GM21717 (cell line): ENCODE data around the gene TK2.
"Not testable (repeated sequence)": the region's sequence is repeated elsewhere in the genome, so short reads cannot be mapped to it uniquely, and the experiment has no call there.

Source experiments
- ATAC-seq: cut with Tn5 transposase; IDR thresholded peaks from one replicate; pipeline ENCODE4 v1.9.1; 2021; ENCODE audit warnings: mild to moderate bottlenecking, moderate library complexity; ENCODE audit not compliant: unreplicated experiment

Gene TK2

GRCh38 chr16:66549284-66550131 lies at the start of gene TK2:
Gene TK2, minus strand, starts transcription at chr16:66550122. Its CDS starts 61 bp downstream, at chr16:66550061.
- ATAC-seq: no peak

DNA sequence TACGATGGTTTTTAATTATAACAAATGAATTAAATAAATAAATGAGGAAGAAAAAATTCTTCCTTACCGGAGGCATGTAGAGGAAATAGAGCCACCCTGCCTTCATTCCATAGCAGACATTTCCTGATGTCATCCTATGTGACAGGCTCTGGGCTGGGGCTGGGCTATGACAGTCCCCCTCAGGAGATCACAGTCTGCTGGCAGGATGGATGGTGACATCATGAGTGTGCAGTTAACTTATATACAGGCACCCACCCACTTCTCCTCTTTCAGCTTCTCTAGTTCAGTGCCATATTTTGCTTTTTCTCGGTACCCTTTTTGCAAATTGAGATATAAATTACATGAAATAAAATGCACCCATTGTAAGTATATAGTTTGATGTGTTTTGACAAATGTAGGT lies 48.2 kb upstream of the TK2 start:
- no peak for ATAC-seq

DNA sequence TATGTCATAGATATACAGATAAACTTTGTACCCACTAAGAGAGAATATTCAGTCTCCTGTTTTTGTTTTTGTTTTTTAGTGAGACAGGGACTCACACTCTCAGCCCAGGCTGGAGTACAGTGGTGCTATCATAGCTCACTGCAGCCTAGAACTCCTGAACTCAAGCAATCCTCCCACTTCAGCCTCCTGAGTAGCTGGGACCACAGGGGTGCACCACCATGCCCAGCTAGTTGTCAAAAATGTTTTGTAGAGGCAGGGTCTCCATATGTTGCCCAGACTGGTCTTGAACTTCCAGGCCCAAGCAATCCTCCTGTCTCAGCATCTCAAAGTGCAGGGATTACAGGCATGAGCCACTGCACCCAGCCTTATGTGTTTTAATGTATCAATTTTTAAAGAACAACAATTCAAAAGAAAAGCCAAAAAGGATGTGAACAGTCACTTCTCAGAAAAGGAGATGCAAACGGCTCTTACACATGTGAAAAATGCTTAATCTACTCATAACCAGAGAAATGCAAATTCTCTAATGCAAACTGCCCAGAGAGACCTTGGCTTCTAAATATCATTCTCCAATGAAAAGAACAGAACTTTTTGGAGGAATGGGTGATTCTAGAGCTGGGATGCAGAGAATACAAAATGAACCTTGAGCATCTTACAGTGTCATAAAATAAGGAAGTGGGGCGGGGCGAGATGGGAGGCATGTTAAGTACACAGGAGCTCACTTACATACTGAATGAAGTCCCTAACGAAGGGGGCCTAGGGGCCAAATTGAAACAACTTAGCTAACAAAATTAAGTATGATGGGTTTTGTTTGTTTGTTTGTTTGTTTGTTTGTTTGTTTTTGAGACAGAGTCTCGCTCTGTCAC lies 47.3 kb upstream of the TK2 start:
- ATAC-seq: no peak

- not testable (repeated sequence) for ATAC-seq
These were observed 46.6 kb upstream of the TK2 start for GRCh38 chr16:66596559-66596958.

DNA sequence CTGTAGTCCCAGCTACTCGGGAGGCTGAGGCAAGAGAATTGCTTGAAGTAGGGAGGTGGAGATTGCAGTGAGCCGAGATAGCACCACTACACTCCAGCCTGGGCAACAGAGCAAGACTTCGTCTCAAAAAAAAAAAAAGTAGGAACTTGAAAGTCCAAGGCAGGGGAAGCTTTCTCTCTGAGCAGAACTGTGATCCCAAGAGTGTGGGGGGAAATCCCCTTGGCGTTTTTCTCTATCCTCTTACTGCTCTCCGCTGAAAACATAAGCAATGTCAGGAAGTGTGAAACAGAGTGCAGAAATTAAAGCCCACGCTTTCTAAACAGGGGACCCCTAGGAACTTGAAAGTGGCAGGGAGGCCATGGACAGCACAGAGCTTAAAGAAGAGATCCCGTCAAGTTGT lies 44.8 kb upstream of the TK2 start:
- no peak for ATAC-seq

GRCh38 chr16:66592814-66593213 lies 42.9 kb upstream of the TK2 start:
- no peak for ATAC-seq

- no peak for ATAC-seq
These were observed 42.3 kb upstream of the TK2 start for GRCh38 chr16:66592241-66592640.

DNA sequence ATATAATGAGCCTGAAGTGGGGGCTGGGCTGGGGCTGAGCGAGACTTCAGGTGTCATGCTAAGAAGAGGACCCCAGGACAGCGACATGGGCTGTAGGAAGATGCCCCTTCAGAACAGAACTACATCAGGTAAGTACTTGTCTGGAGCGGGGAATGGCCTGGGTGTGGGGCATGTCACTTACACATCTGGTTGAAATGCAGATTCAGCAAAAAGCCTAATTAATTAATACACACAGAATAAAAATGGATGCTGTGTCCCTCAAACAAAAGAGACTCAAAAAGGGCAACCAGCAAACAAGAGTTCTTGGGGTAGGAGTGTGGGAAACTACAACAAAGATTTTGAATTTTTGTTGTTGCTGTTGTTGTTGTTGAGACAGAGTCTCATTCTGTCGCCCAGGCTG lies 41.1 kb upstream of the TK2 start:
- ATAC-seq: no peak

DNA sequence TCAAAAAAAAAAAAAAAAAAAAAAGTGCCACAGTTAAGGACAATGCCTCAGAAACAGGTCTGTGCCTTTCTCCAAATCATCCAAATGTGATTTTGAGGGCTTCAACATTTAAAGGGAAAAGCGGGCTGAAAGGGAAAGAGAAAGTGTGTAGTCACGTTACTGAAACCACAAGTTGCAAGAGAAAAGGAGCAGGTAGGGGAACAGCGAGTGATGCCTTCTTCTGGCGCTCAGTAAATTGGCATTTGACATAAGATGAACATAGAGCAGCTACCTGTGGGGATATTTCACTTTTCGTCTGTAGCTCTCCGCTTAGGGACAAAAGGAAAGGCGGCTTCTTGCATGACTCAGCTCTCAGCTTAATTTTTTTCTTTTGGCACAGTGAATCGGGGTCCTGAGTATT lies 40.4 kb upstream of the TK2 start:
- ATAC-seq: no peak

GRCh38 chr16:66588981-66589713 lies 39.2 kb upstream of the TK2 start:
- no peak for ATAC-seq

GRCh38 chr16:66587881-66588600 lies 38.1 kb upstream of the TK2 start:
- ATAC-seq: no peak

GRCh38 chr16:66585481-66586239 lies 35.7 kb upstream of the TK2 start:
- no peak for ATAC-seq

GRCh38 chr16:66581246-66581952 lies 31.5 kb upstream of the TK2 start:
- no peak for ATAC-seq

DNA sequence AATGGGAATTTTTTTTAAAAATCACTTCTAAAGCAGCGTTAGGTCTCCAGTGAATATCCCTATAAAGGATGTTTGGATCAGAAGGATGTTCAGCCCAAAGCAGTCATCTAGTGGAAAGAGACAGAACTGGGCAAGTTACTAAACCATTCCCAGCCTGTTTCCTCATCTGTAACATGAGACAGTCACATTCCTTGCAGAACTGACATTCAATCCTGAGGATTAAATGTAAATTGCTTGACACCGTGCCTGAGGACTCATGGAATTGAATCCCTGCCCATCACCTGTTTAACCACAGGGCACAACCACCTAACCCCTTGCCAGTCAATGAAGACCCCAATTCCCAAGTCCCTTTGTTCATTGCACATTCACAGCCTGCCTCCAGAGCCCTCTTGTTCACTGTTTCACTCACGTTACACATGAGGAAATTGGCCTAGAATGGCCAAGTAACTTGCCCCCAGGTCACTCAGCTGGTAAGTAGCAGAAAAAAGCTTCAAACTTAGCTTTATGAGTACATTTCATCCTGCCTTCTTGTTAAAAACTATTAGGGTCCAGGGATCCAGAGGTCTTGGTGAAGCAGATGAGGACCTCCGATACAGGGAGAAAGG lies 30.8 kb upstream of the TK2 start:
- no peak for ATAC-seq

DNA sequence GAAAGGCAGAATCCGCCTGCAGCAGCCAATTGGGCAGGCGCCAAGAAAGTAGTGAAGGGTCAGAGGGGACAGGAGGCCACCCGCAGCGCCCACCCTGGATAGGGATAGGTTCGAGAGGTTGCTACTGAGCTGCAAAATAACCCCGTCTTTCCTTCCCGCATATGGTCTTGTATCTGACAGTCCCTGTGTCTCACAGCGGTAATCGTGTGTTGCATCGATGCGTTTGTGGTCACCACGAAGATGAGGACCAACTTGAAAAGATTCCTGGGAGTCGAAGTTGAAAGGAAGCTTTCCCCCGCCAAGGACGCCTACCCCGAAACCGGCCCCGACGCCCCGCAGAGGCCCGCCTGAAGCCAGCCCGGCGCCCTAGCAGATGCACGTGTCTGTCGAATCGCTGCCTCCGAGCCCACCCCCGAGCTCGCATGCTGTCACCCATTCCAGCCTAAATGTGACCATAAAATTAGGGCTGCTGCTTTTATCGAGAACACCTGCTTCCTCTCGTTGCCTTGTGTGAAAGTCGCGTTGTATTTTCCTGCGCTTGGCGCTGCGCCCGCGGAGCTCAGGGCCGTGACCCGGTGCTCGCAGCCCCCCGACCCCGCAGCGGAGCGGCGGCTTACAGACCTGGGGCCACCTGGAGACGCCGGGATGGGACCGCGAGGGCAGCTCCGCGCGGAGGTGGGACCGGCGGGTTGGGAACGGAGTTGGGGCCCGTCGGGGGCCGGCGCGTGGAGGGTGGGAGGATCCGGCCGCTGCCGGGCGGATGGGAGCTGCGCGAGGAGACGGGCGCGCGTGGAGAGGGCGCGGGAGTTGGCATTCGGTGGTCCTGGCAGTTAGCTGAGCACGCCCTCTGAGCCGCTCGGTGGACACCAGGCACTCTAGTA lies 29.0 kb upstream of the TK2 start, which contains the start of gene CMTM2:
CMTM2 (plus strand) TSS at position 813 of the 881 bp plus-strand sequence. CDS start 145 bp downstream, outside the sequence.
- no peak for ATAC-seq

DNA sequence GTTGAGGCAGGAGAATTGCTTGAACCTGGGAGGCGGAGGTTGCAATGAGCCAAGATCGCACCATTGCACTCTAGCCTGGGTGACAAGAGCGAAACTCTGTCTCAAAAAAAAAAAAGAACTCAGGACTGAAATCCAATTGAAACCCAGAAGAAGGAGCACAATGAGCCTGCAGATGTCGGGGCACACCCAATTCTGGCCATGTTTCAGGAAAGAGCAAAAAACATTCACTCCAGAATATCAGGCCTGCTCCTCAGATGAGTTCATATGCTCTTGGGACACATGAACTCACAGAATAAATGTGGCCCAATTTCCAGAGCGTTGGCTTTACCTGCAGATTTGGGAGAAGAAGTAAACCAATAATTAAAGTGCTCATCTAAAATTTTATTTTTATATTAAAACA lies 26.4 kb upstream of the TK2 start:
- ATAC-seq: no peak

GRCh38 chr16:66575060-66575459 lies 25.1 kb upstream of the TK2 start:
- ATAC-seq: no peak

DNA sequence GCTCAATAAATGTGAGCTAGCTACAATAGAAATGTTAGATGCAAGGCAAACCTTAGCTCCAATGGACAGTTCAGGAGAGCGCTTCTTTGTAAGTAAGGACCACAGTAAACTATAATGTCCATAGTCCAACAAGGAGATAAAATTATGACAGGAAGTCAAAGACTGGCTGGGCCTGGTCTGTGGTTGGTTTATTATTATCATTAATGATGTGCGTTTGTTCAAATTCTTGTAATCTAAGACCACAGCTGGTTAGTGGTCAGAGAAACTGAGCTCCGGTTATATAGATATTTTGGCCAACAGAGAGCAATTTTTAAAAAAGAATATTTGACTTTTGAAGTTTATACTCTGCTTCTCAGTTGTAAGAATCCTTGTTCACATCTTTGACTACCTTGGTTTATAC lies 24.6 kb upstream of the TK2 start:
- no peak for ATAC-seq
